Fibroblast of lung (primary cell): Measurements from ENCODE around the gene MOGAT1.

Source experiments
- EZH2 ChIP-seq: IDR thresholded peaks from 2 replicates; pipeline ENCODE4 v1.5.1; 2012; ENCODE audit warnings: low read length, control low read depth, mild to moderate bottlenecking; ENCODE audit errors: missing control alignments
- TF ChIP-seq, protein P1 (sequence below), 2 donors: IDR thresholded peaks in 1 of 2; conservative IDR thresholded peaks in 1 of 2; 1 replicate in 1 of 2; 2 replicates in 1 of 2; pipeline ENCODE4 v1.5.1; 2011 to 2012; ENCODE audit warnings: low read length in 2 of 2, control low read depth in 1 of 2, inconsistent platforms in 1 of 2, low read depth in 1 of 2, mild to moderate bottlenecking in 1 of 2

DNA sequence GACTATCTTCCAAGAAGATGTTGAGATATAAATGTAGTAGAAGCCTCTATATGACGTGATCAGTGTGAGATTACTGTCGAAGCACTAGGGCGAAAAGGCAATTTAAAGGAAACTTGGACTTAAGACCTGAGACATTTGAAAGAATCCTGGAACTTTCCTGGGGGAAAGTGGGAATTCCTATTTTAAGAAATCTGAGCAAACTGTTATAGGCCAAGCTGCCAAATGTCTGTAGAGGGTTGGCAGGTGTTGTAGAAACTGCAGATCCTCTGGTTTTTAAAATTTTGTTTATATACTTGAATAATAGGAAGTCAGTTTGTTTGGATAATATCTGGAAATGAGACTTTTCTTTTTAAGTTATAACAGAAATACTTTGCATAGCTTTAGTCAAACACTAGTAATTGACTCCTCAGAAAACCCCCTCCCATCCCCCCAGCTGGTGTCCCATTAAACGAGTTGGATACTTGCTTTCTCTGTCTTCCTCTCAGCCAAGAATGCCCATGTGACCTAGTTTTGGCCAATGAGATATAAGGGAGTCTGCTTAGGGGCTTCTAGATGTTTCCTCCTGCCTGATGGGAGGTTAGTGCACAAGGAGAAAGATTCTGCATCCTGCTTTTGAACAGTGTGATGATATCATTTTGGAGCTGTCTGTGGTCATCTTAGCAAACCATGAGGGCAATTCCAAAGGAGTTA, 61.2 kb downstream of the MOGAT1 start:
- TF ChIP-seq, protein P1, sequence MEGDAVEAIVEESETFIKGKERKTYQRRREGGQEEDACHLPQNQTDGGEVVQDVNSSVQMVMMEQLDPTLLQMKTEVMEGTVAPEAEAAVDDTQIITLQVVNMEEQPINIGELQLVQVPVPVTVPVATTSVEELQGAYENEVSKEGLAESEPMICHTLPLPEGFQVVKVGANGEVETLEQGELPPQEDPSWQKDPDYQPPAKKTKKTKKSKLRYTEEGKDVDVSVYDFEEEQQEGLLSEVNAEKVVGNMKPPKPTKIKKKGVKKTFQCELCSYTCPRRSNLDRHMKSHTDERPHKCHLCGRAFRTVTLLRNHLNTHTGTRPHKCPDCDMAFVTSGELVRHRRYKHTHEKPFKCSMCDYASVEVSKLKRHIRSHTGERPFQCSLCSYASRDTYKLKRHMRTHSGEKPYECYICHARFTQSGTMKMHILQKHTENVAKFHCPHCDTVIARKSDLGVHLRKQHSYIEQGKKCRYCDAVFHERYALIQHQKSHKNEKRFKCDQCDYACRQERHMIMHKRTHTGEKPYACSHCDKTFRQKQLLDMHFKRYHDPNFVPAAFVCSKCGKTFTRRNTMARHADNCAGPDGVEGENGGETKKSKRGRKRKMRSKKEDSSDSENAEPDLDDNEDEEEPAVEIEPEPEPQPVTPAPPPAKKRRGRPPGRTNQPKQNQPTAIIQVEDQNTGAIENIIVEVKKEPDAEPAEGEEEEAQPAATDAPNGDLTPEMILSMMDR (conservative IDR thresholded peaks at IDR 0.05 in 1 of 2, IDR thresholded peaks at IDR 0.05 in 1 of 2; ENCODE audit: low read depth in 1 of 2, low read length in 2 of 2) = no peak
- no peak for TF ChIP-seq EZH2
